HAP-1 (cell line): ENCODE results near the gene PARP1.

Experiments used
- DNase-seq, 2 experiments: peaks; one replicate each; pipeline ENCODE4 v3.0.0-alpha.2; 2016 to 2020; ENCODE audit warnings: low spot score in 2 of 2
- H3K27me3 ChIP-seq: fragments of 250-450 bp; sonication (Bioruptor Pico); 2 replicates; pipeline ENCODE4 v1.5.1; 2020; ENCODE audit warnings: low read depth, mild to moderate bottlenecking, moderate library complexity
- H3K36me3 ChIP-seq: fragments of 250-450 bp; sonication (Bioruptor Pico); replicated peaks from 2 replicates; pipeline ENCODE4 v1.5.1; 2020; ENCODE audit warnings: mild to moderate bottlenecking
- H3K4me1 ChIP-seq: fragments of 250-450 bp; sonication (Bioruptor Pico); 2 replicates; pipeline ENCODE4 v1.5.1; 2020; ENCODE audit warnings: mild to moderate bottlenecking
- H3K4me3 ChIP-seq: fragments of 250-450 bp; sonication (Bioruptor Pico); 2 replicates; pipeline ENCODE4 v1.5.1; 2020; ENCODE audit warnings: mild to moderate bottlenecking, moderate library complexity
- H3K9me3 ChIP-seq: fragments of 250-450 bp; sonication (Bioruptor Pico); 2 replicates; pipeline ENCODE4 v1.5.1; 2020; ENCODE audit warnings: mild to moderate bottlenecking, moderate library complexity
- in situ Hi-C: fragments of 300-500 bp; cut with MboI; formaldehyde crosslinking; loops from 3 replicates; pipeline ENCODE4 v1.14.3; 2020; ENCODE audit warnings: low sequenced_read_pairs, inconsistent platforms, mixed read lengths

The PARP1 gene

DNA sequence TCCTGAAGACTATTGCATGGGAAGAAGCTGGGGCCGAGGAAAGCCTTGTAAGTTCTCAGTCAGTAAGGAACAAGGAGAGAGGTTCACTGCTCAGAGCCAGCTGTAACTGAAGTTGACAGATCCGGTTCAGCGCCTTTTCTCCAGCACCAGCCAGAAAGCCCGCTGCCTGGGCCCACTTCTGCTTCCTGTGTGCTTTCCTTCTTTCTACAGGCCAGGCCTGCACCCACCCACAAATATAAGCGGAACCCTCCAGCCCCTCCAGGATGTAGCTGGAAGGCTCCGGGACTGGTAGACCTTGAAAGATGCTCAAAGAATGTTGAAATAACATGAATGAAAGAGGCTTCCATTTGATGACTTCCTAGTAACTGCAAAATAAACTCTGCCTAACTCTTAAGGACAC is 38.8 kb downstream of the PARP1 start:
- no peaks in the 10 kb centered on the region for H3K4me1 ChIP-seq
- in situ Hi-C loops: no loop called here
- peaks cover 86% of the 10 kb centered on the region for H3K36me3 ChIP-seq
- H3K27me3 ChIP-seq: no peaks in the 10 kb centered on the region
- DNase-seq: no peak
- H3K9me3 ChIP-seq: no peaks in the 10 kb centered on the region
- H3K4me3 ChIP-seq: no peak overlapping the region

DNA sequence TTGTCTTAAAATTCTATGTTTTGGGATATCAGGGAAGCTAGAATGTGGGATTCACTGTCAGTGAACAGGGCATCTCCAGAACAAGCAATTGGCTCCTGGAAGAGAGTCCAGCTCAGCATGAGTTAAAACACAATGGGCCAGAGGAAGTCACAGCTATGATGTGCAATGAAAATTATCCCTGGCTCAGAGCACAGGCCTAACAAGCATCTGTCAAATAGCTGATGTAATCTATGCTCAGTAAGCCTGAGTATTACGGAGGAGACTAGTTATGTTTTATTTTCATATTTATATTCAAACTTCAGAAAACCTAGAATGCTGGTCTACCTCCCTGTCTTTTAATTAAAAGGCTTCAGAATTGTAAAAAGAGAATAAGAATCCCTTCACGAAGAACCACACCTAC is 41.6 kb downstream of the PARP1 start:
- Histone ChIP-seq H3K27me3 (no peaks in the 10 kb centered on the region), H3K9me3 (no peaks in the 10 kb centered on the region), H3K36me3 (peaks cover 84% of the 10 kb centered on the region), H3K4me1 (no peaks in the 10 kb centered on the region), H3K4me3 (no peak overlapping the region)
- in situ Hi-C loops: no loop called here
- DNase-seq: no peak

DNA sequence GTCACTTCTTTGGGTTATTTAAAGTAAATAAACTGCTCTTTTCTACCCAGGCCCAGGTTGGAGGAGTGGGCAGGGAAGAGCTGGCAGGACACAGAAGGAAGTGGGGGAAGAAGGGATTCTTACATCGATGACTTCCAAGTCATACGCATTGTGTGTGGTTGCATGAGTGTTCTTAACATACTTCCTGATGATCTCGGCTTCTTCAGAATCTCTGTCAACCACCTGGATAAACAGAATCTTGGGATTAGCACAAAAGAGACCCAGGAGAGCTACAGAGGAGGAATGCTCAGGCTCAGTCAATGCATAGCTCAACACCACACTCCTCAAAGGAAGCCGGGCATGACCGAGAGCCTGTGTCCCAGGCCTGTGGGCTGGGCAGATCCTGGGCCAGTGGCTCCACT is 42.1 kb downstream of the PARP1 start:
- in situ Hi-C loops: no loop called here
- DNase-seq: no peak
- peaks cover 85% of the 10 kb centered on the region for H3K36me3 ChIP-seq
- no peak overlapping the region for H3K4me3 ChIP-seq
- H3K4me1 ChIP-seq: no peaks in the 10 kb centered on the region
- H3K9me3 ChIP-seq: no peaks in the 10 kb centered on the region
- H3K27me3 ChIP-seq: no peaks in the 10 kb centered on the region

DNA sequence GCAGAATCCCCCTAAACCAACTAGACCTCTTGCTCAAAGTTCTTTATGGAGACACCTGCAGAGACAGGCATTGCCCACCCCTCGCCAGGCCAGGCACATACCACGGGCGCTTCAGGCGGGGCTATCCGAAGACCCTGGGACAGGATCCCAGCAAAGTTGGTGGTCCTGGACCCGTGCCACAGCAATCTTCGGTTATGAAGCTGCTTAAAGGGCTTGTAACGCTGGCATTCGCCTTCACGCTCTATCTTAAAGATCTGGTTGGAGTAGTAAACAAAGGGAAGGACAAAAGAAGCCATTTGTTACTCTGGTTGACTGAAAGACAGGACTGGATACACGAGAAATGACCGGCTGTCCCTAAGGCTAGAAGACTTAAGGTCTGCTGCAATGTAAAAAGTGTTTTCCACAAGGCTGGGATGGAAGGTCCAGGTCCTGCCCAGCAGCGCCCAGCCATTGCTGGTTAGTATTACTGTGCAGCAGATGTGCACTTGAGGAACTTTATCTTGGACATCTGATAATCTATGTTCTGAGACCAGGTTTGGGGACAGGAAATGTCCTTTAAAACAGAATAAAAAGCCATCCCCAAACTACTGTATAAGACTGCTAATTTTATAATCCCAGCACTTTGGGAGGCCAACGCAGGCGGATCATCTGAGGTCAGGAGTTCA is 42.9 kb downstream of the PARP1 start:
- in situ Hi-C loops: no loop called here
- no peak overlapping the region for H3K4me3 ChIP-seq
- no peaks in the 10 kb centered on the region for H3K27me3 ChIP-seq
- H3K4me1 ChIP-seq: no peaks in the 10 kb centered on the region
- no peaks in the 10 kb centered on the region for H3K9me3 ChIP-seq
- peaks cover 93% of the 10 kb centered on the region for H3K36me3 ChIP-seq
- no peak for DNase-seq

DNA sequence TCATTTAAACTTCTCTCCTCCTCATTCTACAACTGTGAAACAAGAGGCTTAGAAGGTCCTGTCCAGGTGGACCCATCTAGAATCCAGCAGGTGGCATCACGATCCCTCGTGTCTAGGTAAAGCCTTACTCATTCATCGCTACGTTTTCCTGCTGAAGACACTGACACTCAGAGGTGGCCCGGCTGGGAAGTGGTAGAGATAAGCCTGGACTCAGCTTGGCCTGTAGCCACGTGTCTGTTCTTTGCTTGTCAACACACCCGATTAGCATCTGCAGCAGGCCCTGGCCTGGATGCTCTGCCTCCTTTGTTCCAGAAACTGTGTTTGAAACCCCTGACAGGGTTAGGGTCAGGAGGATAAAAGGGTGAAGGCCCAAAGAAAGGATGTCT is 43.4 kb downstream of the PARP1 start:
- in situ Hi-C loops: no loop called here
- Histone ChIP-seq H3K4me1 (no peaks in the 10 kb centered on the region), H3K9me3 (no peaks in the 10 kb centered on the region), H3K4me3 (no peak overlapping the region), H3K27me3 (no peaks in the 10 kb centered on the region), H3K36me3 (peaks cover 95% of the 10 kb centered on the region)
- DNase-seq: no peak

DNA sequence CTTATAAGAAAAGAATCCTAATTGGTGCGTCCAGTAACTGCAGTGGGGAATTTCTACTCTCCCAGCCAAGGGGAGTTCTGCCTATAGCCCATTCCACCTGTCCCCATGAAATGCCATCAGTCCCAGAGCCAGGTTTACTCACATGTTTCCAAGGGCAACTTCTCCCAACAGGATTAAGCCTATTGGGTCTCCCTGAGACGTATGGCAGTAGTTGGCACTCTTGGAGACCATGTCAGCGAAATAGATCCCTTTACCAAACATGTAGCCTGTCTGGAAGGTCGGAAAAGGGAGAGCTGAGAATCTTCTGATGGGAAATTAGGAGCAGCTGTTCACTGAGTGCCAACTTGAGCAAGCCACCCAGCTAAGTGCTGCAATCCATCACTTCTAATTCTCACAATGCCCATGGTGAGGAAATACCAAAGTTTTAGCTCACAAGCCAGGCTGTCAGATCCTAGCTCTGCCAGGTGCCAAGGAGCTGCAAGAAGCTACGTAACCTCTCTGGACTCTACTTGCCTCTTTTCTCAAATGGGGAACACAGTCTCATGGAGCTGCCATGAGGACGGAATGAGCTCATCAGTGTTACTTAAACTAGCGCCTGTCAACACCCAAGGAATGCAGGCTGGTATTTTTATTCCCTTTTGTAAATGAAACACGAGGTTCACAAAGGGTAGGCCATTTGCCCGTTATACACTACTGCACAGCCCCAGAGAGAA is 43.9 kb downstream of the PARP1 start:
- no peaks in the 10 kb centered on the region for H3K4me1 ChIP-seq
- H3K9me3 ChIP-seq: no peaks in the 10 kb centered on the region
- no peaks in the 10 kb centered on the region for H3K27me3 ChIP-seq
- no peak overlapping the region for H3K4me3 ChIP-seq
- in situ Hi-C loops: no loop called here
- H3K36me3 ChIP-seq: peaks cover 90% of the 10 kb centered on the region
- DNase-seq: no peak

DNA sequence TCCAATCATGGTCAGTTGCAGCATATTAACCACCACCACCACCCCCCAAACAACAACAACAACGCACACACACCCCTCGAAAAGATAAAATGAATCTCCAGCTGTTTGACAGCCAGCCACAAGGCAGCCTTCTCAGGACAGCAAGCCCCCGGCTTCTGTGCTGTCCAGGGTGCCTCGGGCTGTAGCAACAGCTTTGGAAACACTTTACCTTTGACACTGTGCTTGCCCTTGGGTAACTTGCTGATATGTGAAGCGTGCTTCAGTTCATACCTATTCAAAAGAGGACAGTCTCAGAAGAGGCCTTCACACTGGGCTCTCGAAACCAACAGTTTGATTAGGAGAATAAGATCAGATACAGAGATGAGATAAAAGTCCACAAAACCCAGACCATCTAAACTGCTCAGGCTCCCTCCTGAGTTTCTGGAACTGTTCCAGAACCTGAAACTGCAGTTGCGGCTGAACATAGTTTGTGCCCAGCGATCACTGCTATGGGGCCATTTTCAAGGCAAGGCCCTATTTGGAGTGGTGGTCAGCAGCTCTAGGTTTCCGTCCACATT is 44.9 kb downstream of the PARP1 start:
- in situ Hi-C loops: no loop called here
- Histone ChIP-seq H3K9me3 (no peaks in the 10 kb centered on the region), H3K4me1 (no peaks in the 10 kb centered on the region), H3K27me3 (no peaks in the 10 kb centered on the region), H3K36me3 (peaks cover 82% of the 10 kb centered on the region), H3K4me3 (no peak overlapping the region)
- no peak for DNase-seq

DNA sequence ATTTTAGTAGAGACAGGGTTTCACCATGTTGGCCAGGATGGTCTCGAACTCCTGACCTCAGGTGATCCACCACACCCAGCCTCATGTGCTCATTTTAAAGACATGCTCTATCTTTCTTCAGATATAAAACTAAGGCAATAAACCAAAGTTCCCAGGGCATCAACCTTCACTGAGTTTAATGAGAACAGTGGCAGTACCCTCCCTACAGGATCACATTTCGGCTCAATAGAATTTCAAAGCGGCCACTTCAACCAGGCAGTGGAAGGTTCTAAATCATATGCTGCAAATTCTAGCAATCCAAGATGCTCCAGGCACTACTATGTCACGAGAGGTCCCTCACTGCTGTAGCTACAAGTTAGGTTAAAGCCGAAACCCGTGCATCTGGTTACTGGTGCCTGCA is 45.5 kb downstream of the PARP1 start:
- in situ Hi-C loops: no loop called here
- DNase-seq: no peak

DNA sequence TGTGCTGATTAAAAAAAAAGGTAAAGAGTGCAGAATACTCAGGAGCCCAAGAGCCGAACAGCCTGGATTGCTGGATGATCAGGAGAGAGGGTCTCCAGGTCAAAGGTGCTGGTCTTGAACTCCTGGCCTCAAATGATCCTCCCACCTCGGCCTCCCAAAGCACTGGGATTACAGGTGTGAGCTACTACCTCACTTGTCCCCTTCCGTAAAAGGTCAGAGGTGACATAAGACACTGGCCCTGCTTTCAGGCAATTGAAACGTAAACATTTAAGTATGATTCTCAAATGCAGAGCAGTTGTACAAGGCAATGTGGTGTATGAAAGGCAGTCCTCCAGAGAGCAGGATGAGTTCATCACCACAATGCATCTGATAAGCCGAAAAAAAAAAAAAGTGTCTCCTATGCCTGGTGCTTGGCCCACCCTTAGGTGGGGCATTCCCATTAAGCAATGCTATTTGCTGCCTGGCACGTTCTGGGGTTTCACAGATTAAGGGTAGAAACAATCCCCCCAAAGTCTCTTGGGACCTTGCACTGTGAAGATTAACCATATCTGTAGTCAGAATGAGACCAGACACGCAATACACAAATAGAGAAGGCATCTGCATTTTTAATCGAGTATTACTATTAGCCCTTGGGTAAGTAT is 47.7 kb downstream of the PARP1 start:
- DNase-seq: no peak
- no peaks in the 10 kb centered on the region for H3K4me1 ChIP-seq
- H3K36me3 ChIP-seq: peaks cover 68% of the 10 kb centered on the region
- no peaks in the 10 kb centered on the region for H3K27me3 ChIP-seq
- no peaks in the 10 kb centered on the region for H3K9me3 ChIP-seq
- H3K4me3 ChIP-seq: no peak overlapping the region
- in situ Hi-C loops: no loop called here

More for the DNA sequence above, 45.5 kb downstream of the PARP1 start:
- no peaks in the 10 kb centered on the region for H3K9me3 ChIP-seq
- no peak overlapping the region for H3K4me3 ChIP-seq
- H3K4me1 ChIP-seq: no peaks in the 10 kb centered on the region
- no peaks in the 10 kb centered on the region for H3K27me3 ChIP-seq
- peaks cover 82% of the 10 kb centered on the region for H3K36me3 ChIP-seq

DNA sequence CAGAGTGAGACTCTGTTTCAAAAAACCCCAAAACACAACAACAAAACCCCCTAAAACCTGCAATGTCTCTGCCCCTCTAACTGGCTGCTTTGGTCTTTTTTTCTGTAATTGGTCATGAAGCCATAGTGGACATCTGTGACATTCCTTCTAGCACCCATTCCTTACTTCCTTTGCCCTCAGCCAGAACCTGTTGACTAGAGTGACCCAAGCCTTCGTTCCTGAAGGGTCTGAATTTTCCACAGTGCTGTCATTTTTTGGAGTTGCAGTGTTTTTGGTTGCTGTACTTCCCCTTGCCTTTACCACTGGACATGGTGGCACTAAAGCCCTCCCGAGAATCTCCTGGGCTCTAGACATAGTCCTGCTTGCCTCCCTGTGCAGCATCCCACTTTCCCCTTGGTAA is 50.5 kb downstream of the PARP1 start:
- DNase-seq: no peak
- Histone ChIP-seq H3K4me3 (no peak overlapping the region), H3K9me3 (no peaks in the 10 kb centered on the region), H3K36me3 (peaks cover 41% of the 10 kb centered on the region), H3K4me1 (no peaks in the 10 kb centered on the region), H3K27me3 (no peaks in the 10 kb centered on the region)
- in situ Hi-C loops: no loop called here

DNA sequence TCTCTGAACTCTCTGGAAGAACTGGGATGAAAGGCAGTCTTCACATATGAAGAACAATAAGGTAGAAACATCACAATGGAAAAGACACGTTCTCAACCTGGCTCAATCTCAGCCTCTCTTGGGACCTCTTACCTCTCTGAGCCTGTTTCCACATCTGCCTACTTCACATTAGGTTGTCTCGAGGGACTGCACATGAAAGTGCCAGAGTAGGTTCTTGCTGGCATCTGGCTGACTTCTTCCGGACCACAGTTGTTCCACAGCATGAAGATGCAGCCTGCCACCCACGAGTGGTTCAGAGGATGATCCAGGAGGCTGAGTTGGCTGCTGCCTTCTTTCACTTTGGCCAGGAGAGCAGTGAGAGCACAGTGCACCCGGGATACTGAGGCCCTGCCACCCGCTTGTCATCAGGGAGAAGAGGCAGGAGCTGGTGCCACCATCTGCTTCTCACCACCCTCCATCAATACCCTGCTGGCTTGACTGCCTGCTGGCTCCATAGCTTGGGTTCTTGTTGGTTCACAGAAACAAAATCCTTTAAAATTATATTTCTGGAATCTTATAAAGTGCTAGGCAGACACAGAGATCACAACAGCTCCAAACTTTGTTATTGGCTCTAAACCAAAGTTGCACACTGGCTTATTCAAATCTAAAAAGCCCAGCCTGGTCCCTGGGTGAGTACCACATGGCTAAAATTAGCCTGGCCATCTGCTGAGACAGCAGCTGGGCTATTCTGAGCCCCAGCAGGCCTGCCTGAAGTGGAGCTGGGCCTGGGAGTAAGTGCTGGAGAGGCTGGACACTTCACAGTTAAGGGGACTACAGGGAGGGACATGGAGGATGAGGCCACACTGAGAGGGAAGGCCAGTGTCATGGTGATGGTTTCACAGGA is 52.0 kb downstream of the PARP1 start:
- no peak for DNase-seq
- no peaks in the 10 kb centered on the region for H3K27me3 ChIP-seq
- H3K4me1 ChIP-seq: no peaks in the 10 kb centered on the region
- H3K9me3 ChIP-seq: no peaks in the 10 kb centered on the region
- peaks cover 26% of the 10 kb centered on the region for H3K36me3 ChIP-seq
- in situ Hi-C loops: no loop called here
- no peak overlapping the region for H3K4me3 ChIP-seq

DNA sequence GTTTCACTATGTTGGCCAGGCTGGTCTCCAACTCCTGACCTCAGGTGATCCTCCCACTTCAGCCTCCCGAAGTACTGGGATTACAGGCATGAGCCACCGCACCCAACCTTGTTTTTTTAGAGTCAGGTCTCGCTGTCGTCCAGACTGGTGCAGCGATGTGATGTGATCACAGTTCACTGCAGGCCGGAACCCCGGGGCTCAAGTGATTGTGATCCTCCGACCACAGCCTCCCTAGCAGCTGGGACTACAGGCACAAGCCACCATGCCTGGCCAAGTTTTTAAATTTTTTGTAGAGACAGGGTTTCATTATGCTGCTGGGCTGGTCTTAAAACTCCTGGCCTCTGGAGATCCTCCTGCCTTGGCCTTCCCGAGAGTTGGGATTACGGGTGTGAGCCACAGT is 52.9 kb downstream of the PARP1 start:
- no peak overlapping the region for H3K4me3 ChIP-seq
- no peaks in the 10 kb centered on the region for H3K9me3 ChIP-seq
- DNase-seq: no peak
- in situ Hi-C loops: no loop called here
- no peaks in the 10 kb centered on the region for H3K27me3 ChIP-seq
- no peaks in the 10 kb centered on the region for H3K4me1 ChIP-seq
- peaks cover 17% of the 10 kb centered on the region for H3K36me3 ChIP-seq

DNA sequence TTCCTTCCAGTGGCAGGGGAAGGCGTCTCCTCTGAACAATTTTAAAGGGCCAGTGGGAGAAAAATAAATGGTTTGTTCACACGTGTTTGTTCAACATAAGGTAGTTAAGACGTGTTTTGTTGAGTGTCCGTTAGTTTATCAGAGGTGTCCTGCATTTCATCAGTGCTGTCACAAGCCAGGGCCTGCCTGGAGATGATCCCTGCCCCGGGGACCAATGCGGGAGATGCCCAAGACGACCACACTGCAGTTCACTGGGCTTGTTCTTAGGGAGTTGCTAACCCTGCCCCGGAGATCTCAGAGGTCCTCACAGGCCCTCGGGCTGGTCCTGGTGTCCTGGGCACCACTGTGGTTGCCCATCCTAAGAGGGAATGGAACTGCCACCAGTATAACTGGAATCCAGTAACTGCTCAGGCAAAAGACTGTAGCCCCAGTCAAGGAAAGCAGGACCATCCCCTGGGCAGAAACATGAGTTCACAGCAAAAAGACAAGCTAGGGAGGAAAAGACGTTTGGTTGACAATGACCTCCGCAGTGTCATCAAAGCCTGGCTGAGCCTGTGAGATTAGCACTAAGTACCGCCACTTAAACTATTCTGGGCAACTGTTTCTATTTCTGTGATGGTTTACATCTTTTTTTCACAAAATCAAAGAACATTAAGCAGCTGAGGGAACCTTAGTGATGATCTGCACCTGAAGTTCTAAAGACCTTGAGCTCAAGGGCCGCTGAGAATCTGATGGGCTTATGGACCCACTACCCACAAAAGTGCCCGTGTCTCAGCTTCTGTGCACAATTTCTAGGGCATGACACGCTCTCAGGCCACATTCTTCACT is 54.0 kb downstream of the PARP1 start:
- Histone ChIP-seq H3K27me3 (no peaks in the 10 kb centered on the region), H3K36me3 (peaks cover 13% of the 10 kb centered on the region), H3K4me3 (no peak overlapping the region), H3K9me3 (no peaks in the 10 kb centered on the region), H3K4me1 (no peaks in the 10 kb centered on the region)
- no peak for DNase-seq
- in situ Hi-C loops: no loop called here
